Mesendoderm (in vitro differentiated cells): ENCODE data around the gene KCNMB2. TPM values are rescaled to one million over a fixed set of nuclear protein-coding genes. Genes with fewer than 3 reads are reported as not detected.

Source experiments
- DNase-seq: peaks from one replicate; pipeline ENCODE4 v3.0.0; 2013
- H2AK5ac ChIP-seq: 2 replicates; pipeline ENCODE4 v1.6.1; 2013; ENCODE audit warnings: low read length, inconsistent platforms
- H2BK120ac ChIP-seq: 2 replicates; pipeline ENCODE4 v1.6.1; 2013; ENCODE audit warnings: low read depth, mild to moderate bottlenecking, low read length, moderate library complexity, mixed read lengths
- H2BK15ac ChIP-seq: replicated peaks from 2 replicates; pipeline ENCODE4 v1.6.1; 2013; ENCODE audit warnings: low read depth, mild to moderate bottlenecking, moderate library complexity
- H2BK5ac ChIP-seq: 2 replicates; pipeline ENCODE4 v1.6.1; 2013; ENCODE audit warnings: low read length, inconsistent platforms
- H3K18ac ChIP-seq: 2 replicates; pipeline ENCODE4 v1.6.1; 2013; ENCODE audit warnings: mild to moderate bottlenecking, low read length, mixed read lengths
- H3K23ac ChIP-seq: one replicate; pipeline ENCODE4 v1.6.1; 2013; ENCODE audit warnings: low read length
- H3K27ac ChIP-seq: 2 replicates; pipeline ENCODE4 v1.5.1; 2013; ENCODE audit warnings: low read depth, mild to moderate bottlenecking, inconsistent platforms, low read length, moderate library complexity
- H3K27me3 ChIP-seq: 2 replicates; pipeline ENCODE4 v1.6.1; 2013; ENCODE audit warnings: low read length, control low read depth, mild to moderate bottlenecking, inconsistent platforms; ENCODE audit not compliant: insufficient read depth, poor library complexity
- H3K36me3 ChIP-seq: 2 replicates; pipeline ENCODE4 v1.6.1; 2013; ENCODE audit warnings: low read length, inconsistent platforms; ENCODE audit not compliant: control insufficient read depth, insufficient read depth
- H3K4ac ChIP-seq: one replicate; pipeline ENCODE4 v1.6.1; 2013; ENCODE audit warnings: low read depth, mild to moderate bottlenecking, low read length, moderate library complexity
- H3K4me1 ChIP-seq: 2 replicates; pipeline ENCODE4 v1.6.1; 2013; ENCODE audit warnings: low read depth, low read length, inconsistent platforms; ENCODE audit not compliant: control insufficient read depth
- H3K4me2 ChIP-seq: 2 replicates; pipeline ENCODE4 v1.6.1; 2013; ENCODE audit warnings: low read length
- H3K4me3 ChIP-seq: 2 replicates; pipeline ENCODE4 v1.5.1; 2013; ENCODE audit warnings: mild to moderate bottlenecking, low read length
- H3K56ac ChIP-seq: one replicate; pipeline ENCODE4 v1.6.1; 2013; ENCODE audit warnings: low read length
- H3K79me1 ChIP-seq: 2 replicates; pipeline ENCODE4 v1.6.1; 2013; ENCODE audit warnings: low read length, inconsistent platforms
- H3K79me2 ChIP-seq: 2 replicates; pipeline ENCODE4 v1.6.1; 2013; ENCODE audit warnings: mild to moderate bottlenecking, low read length; ENCODE audit not compliant: control insufficient read depth, insufficient read depth
- H3K9ac ChIP-seq: 2 replicates; pipeline ENCODE4 v1.6.1; 2013; ENCODE audit warnings: low read length, inconsistent platforms
- H4K5ac ChIP-seq: one replicate; pipeline ENCODE4 v1.6.1; 2013; ENCODE audit warnings: low read length
- H4K8ac ChIP-seq: one replicate; pipeline ENCODE4 v1.6.1; 2013; ENCODE audit warnings: low read depth, mild to moderate bottlenecking, control low read depth, low read length, moderate library complexity
- WGBS: extraction: QIAGEN DNeasy Blood & Tissue Kit; methylation state at CpG from one replicate; pipeline ENCODE4 v1.1.7; 2013; ENCODE audit warnings: low lambda C conversion rate, missing lambda C conversion rate; ENCODE audit not compliant: insufficient coverage; ENCODE audit errors: extremely low coverage; 5-methylcytosine and 5-hydroxymethylcytosine counted together
- polyA plus RNA-seq, 2 experiments: library from polyadenylated mRNA; stranded (reverse); fragments of 200-250 nt; gene quantifications; one replicate each; pipeline ENCODE4 v1.2.3, GENCODE V29; 2013

The KCNMB2 gene
- polyA plus RNA-seq (2013, experiment 1 of 2): not detected
- polyA plus RNA-seq (2013, experiment 2 of 2): not detected

GRCh38 chr3:178536211-178537079, at the start of gene KCNMB2:
TSS of gene KCNMB2 (plus strand) at chr3:178536436.
- Histone ChIP-seq H3K4me2 (peak within 1 kb of the TSS; percentile 85), H3K27me3 (no peaks in the 10 kb centered on the region), H2BK15ac (no peak within 1 kb of the TSS), H3K79me2 (no peaks in the 10 kb centered on the region), H3K23ac (peak within 1 kb of the TSS; percentile 83), H4K5ac (no peak within 1 kb of the TSS), H3K4ac (no peak within 1 kb of the TSS), H2BK120ac (no peak within 1 kb of the TSS), H4K8ac (no peak within 1 kb of the TSS), H3K9ac (peak within 1 kb of the TSS; percentile 52), H3K4me1 (peaks cover 5% of the 10 kb centered on the region), H2AK5ac (no peak within 1 kb of the TSS), H2BK5ac (no peak within 1 kb of the TSS), H3K27ac (no peak within 1 kb of the TSS), H3K79me1 (no peaks in the 10 kb centered on the region), H3K36me3 (no peaks in the 10 kb centered on the region), H3K56ac (peak within 1 kb of the TSS; percentile 65), H3K4me3 (peak within 1 kb of the TSS; percentile 33), H3K18ac (no peak within 1 kb of the TSS)
- DNase-seq: no peak
- WGBS: no CpG with 5 or more reads among the region's 19 CpGs

GRCh38 chr3:178486903-178487302, 49.3 kb upstream of the KCNMB2 start:
- Histone ChIP-seq H3K23ac (no peak overlapping the region), H3K4ac (no peak overlapping the region), H3K79me2 (no peaks in the 10 kb centered on the region), H3K4me2 (no peak overlapping the region), H3K56ac (no peak overlapping the region), H3K4me3 (no peak overlapping the region), H4K5ac (no peak overlapping the region), H3K27me3 (no peaks in the 10 kb centered on the region), H3K4me1 (peaks cover 2% of the 10 kb centered on the region), H3K18ac (no peak overlapping the region), H4K8ac (no peak overlapping the region), H3K36me3 (no peaks in the 10 kb centered on the region), H2BK15ac (no peak overlapping the region), H2BK5ac (no peak overlapping the region), H2BK120ac (no peak overlapping the region), H3K27ac (no peak overlapping the region), H2AK5ac (no peak overlapping the region), H3K79me1 (no peaks in the 10 kb centered on the region), H3K9ac (no peak overlapping the region)
- peak; percentile 6 for DNase-seq

GRCh38 chr3:178487752-178488151, 48.5 kb upstream of the KCNMB2 start:
- no peaks in the 10 kb centered on the region for H3K79me2 ChIP-seq
- H2BK120ac ChIP-seq: no peak overlapping the region
- H3K27ac ChIP-seq: no peak overlapping the region
- H3K56ac ChIP-seq: no peak overlapping the region
- no peaks in the 10 kb centered on the region for H3K36me3 ChIP-seq
- no peak overlapping the region for H3K4ac ChIP-seq
- H3K4me3 ChIP-seq: no peak overlapping the region
- no peak overlapping the region for H3K9ac ChIP-seq
- H3K4me1 ChIP-seq: peaks cover 2% of the 10 kb centered on the region
- no peak overlapping the region for H3K23ac ChIP-seq
- H3K79me1 ChIP-seq: no peaks in the 10 kb centered on the region
- no peak overlapping the region for H4K8ac ChIP-seq
- DNase-seq: no peak
- no CpG with 5 or more reads among the region's 3 CpGs for WGBS
- no peak overlapping the region for H2BK15ac ChIP-seq
- H3K4me2 ChIP-seq: no peak overlapping the region
- no peak overlapping the region for H2BK5ac ChIP-seq
- H4K5ac ChIP-seq: no peak overlapping the region
- no peak overlapping the region for H2AK5ac ChIP-seq
- no peak overlapping the region for H3K18ac ChIP-seq
- H3K27me3 ChIP-seq: no peaks in the 10 kb centered on the region

- Histone ChIP-seq H2BK5ac (no peak overlapping the region), H3K79me1 (no peaks in the 10 kb centered on the region), H3K79me2 (no peaks in the 10 kb centered on the region), H3K56ac (no peak overlapping the region), H2BK15ac (no peak overlapping the region), H4K8ac (no peak overlapping the region), H3K36me3 (no peaks in the 10 kb centered on the region), H3K9ac (no peak overlapping the region), H3K23ac (no peak overlapping the region), H4K5ac (no peak overlapping the region), H3K4me1 (no peaks in the 10 kb centered on the region), H3K4me2 (no peak overlapping the region), H2BK120ac (no peak overlapping the region), H3K18ac (no peak overlapping the region), H3K27ac (no peak overlapping the region), H2AK5ac (no peak overlapping the region), H3K4ac (no peak overlapping the region), H3K27me3 (no peaks in the 10 kb centered on the region), H3K4me3 (no peak overlapping the region)
- DNase-seq: no peak
- no CpG with 5 or more reads among the region's 3 CpGs for WGBS
These were observed 44.5 kb upstream of the KCNMB2 start for GRCh38 chr3:178491751-178492150.

GRCh38 chr3:178492491-178492890, 43.7 kb upstream of the KCNMB2 start:
- H2BK15ac ChIP-seq: no peak overlapping the region
- no peak overlapping the region for H2AK5ac ChIP-seq
- peak overlapping the region; percentile 39 for H4K8ac ChIP-seq
- H3K4ac ChIP-seq: no peak overlapping the region
- H2BK5ac ChIP-seq: no peak overlapping the region
- DNase-seq: peak; percentile 71
- no peak overlapping the region for H3K27ac ChIP-seq
- H3K79me1 ChIP-seq: no peaks in the 10 kb centered on the region
- no peak overlapping the region for H3K4me3 ChIP-seq
- no peak overlapping the region for H2BK120ac ChIP-seq
- no peak overlapping the region for H3K18ac ChIP-seq
- H4K5ac ChIP-seq: no peak overlapping the region
- WGBS: no CpG with 5 or more reads among the region's 3 CpGs
- no peak overlapping the region for H3K9ac ChIP-seq
- H3K36me3 ChIP-seq: no peaks in the 10 kb centered on the region
- no peak overlapping the region for H3K4me2 ChIP-seq
- no peaks in the 10 kb centered on the region for H3K27me3 ChIP-seq
- H3K56ac ChIP-seq: no peak overlapping the region
- H3K79me2 ChIP-seq: no peaks in the 10 kb centered on the region
- H3K4me1 ChIP-seq: no peaks in the 10 kb centered on the region
- no peak overlapping the region for H3K23ac ChIP-seq

- H3K4me3 ChIP-seq: no peak overlapping the region
- H3K27ac ChIP-seq: no peak overlapping the region
- no CpG with 5 or more reads among the region's 6 CpGs for WGBS
- H3K4ac ChIP-seq: no peak overlapping the region
- H3K9ac ChIP-seq: no peak overlapping the region
- H3K79me2 ChIP-seq: no peaks in the 10 kb centered on the region
- H3K27me3 ChIP-seq: no peaks in the 10 kb centered on the region
- no peak overlapping the region for H3K18ac ChIP-seq
- no peak overlapping the region for H2AK5ac ChIP-seq
- no peak overlapping the region for H3K4me2 ChIP-seq
- no peak overlapping the region for H3K56ac ChIP-seq
- peaks cover 2% of the 10 kb centered on the region for H3K4me1 ChIP-seq
- H4K5ac ChIP-seq: no peak overlapping the region
- no peak overlapping the region for H2BK120ac ChIP-seq
- H2BK15ac ChIP-seq: no peak overlapping the region
- H2BK5ac ChIP-seq: no peak overlapping the region
- H4K8ac ChIP-seq: no peak overlapping the region
- H3K23ac ChIP-seq: no peak overlapping the region
- DNase-seq: no peak
- H3K36me3 ChIP-seq: no peaks in the 10 kb centered on the region
- H3K79me1 ChIP-seq: no peaks in the 10 kb centered on the region
These were observed 41.9 kb upstream of the KCNMB2 start for GRCh38 chr3:178494386-178494785.
